Measurements from ENCODE around the gene RPS10.
"Not testable (repeated sequence)": the region's sequence is repeated elsewhere in the genome, so short reads cannot be mapped to it uniquely, and the experiment has no call there.

The RPS10 gene

DNA sequence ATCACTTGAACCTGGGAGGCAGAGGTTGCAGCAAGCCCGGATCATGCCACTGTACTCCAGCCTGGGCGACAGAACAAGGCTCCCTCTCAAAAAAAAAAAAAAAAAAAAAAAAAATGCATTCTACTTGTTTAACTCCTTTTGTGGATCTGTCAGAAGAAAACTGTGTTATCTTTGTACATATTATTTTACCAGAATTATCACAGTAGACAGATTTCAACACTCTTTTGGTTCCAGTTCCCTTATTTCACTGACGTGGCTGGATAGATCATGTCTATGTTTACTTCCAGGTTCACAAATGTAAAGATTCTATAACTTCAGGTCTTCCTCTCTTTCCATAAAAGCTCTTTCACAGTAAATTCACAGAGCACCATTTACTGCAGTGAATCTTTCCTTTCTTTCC is 51.8 kb downstream of the RPS10 start:
- no peak overlapping the region for H4K8ac ChIP-seq (ENCODE audit: low read depth, low read length)
- no peak overlapping the region for H3K56ac ChIP-seq (ENCODE audit: low read length)
- DNase-seq, result no peak
- no peak overlapping the region for H3K27ac ChIP-seq (ENCODE audit: low read depth, low read length)
- H4K5ac ChIP-seq (ENCODE audit: low read length), result no peak overlapping the region
- H3K27me3 ChIP-seq (ENCODE audit: insufficient read depth, low read length, poor library complexity), result no peaks in the 10 kb centered on the region
- H3K4me3 ChIP-seq (ENCODE audit: low read length), result no peak overlapping the region
- no peak overlapping the region for H2BK5ac ChIP-seq (ENCODE audit: low read length)
- H3K79me1 ChIP-seq (ENCODE audit: low read length), result peaks cover 15% of the 10 kb centered on the region
- no peak overlapping the region for H3K9ac ChIP-seq (ENCODE audit: low read length)
- H3K23ac ChIP-seq (ENCODE audit: low read length), result no peak overlapping the region
- H3K4me1 ChIP-seq (ENCODE audit: control insufficient read depth, low read depth, low read length), result peaks cover 5% of the 10 kb centered on the region
- WGBS (ENCODE audit: extremely low coverage, insufficient coverage, low lambda C conversion rate), result no CpG with 5 or more reads among the region's 3 CpGs
- no peak overlapping the region for H3K4me2 ChIP-seq (ENCODE audit: low read length)
- H3K36me3 ChIP-seq (ENCODE audit: control insufficient read depth, insufficient read depth, low read length), result no peaks in the 10 kb centered on the region
- H2BK15ac ChIP-seq (replicated peaks; ENCODE audit: low read depth), result no peak overlapping the region
- peaks cover 26% of the 10 kb centered on the region for H3K79me2 ChIP-seq (ENCODE audit: control insufficient read depth, insufficient read depth, low read length)
- no peak overlapping the region for H2BK120ac ChIP-seq (ENCODE audit: low read depth, low read length)
- H2AK5ac ChIP-seq (ENCODE audit: low read length), result no peak overlapping the region
- no peak overlapping the region for H3K4ac ChIP-seq (ENCODE audit: low read depth, low read length)
- no peak overlapping the region for H3K18ac ChIP-seq (ENCODE audit: low read length)

- Histone ChIP-seq H3K79me1 (ENCODE audit: low read length) (peaks cover 12% of the 10 kb centered on the region), H3K4me1 (ENCODE audit: control insufficient read depth, low read depth, low read length) (peaks cover 5% of the 10 kb centered on the region), H4K8ac (ENCODE audit: low read depth, low read length) (no peak overlapping the region), H3K56ac (ENCODE audit: low read length) (no peak overlapping the region), H2BK5ac (ENCODE audit: low read length) (no peak overlapping the region), H3K18ac (ENCODE audit: low read length) (no peak overlapping the region), H3K4me3 (ENCODE audit: low read length) (no peak overlapping the region), H3K9ac (ENCODE audit: low read length) (no peak overlapping the region), H2BK120ac (ENCODE audit: low read depth, low read length) (no peak overlapping the region), H3K36me3 (ENCODE audit: control insufficient read depth, insufficient read depth, low read length) (no peaks in the 10 kb centered on the region), H2BK15ac (replicated peaks; ENCODE audit: low read depth) (no peak overlapping the region), H3K79me2 (ENCODE audit: control insufficient read depth, insufficient read depth, low read length) (peaks cover 22% of the 10 kb centered on the region), H4K5ac (ENCODE audit: low read length) (no peak overlapping the region), H3K4me2 (ENCODE audit: low read length) (no peak overlapping the region), H3K27ac (ENCODE audit: low read depth, low read length) (no peak overlapping the region), H3K27me3 (ENCODE audit: insufficient read depth, low read length, poor library complexity) (no peaks in the 10 kb centered on the region), H3K4ac (ENCODE audit: low read depth, low read length) (no peak overlapping the region), H2AK5ac (ENCODE audit: low read length) (no peak overlapping the region), H3K23ac (ENCODE audit: low read length) (no peak overlapping the region)
- no peak for DNase-seq
- WGBS (ENCODE audit: extremely low coverage, insufficient coverage, low lambda C conversion rate), result no CpG with 5 or more reads among the region's 5 CpGs
Observed at GRCh38 chr6:34373511-34373910, 52.4 kb downstream of the RPS10 start.

DNA sequence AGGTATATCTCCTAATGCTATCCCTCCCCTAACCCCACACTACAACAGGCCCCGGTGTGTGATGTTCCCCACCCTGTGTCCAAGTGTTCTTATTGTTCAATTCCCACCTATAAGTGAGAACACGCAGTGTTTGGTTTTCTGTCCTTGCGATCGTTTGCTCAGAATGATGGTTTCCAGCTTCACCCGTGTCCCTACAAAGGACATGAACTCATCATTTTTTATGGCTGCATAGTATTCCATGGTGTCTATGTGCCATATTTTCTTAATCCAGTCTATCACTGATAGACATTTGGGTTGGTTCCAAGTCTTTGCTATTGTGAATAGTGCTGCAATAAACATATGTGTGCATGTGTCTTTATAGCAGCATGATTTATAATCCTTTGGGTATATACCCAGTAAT is 54.0 kb downstream of the RPS10 start:
- not testable (repeated sequence) for H3K4me2 ChIP-seq (ENCODE audit: low read length); H3K4me1 ChIP-seq (ENCODE audit: control insufficient read depth, low read depth, low read length); H3K23ac ChIP-seq (ENCODE audit: low read length); H2AK5ac ChIP-seq (ENCODE audit: low read length); H2BK120ac ChIP-seq (ENCODE audit: low read depth, low read length); H2BK5ac ChIP-seq (ENCODE audit: low read length); H3K36me3 ChIP-seq (ENCODE audit: control insufficient read depth, insufficient read depth, low read length); H3K9ac ChIP-seq (ENCODE audit: low read length); H3K27ac ChIP-seq (ENCODE audit: low read depth, low read length); H3K56ac ChIP-seq (ENCODE audit: low read length); H4K8ac ChIP-seq (ENCODE audit: low read depth, low read length); H4K5ac ChIP-seq (ENCODE audit: low read length); DNase-seq; H3K4ac ChIP-seq (ENCODE audit: low read depth, low read length); H3K27me3 ChIP-seq (ENCODE audit: insufficient read depth, low read length, poor library complexity); H3K4me3 ChIP-seq (ENCODE audit: low read length); H2BK15ac ChIP-seq (replicated peaks; ENCODE audit: low read depth); H3K18ac ChIP-seq (ENCODE audit: low read length)
- Histone ChIP-seq H3K79me1 (ENCODE audit: low read length) (peaks cover 12% of the 10 kb centered on the region), H3K79me2 (ENCODE audit: control insufficient read depth, insufficient read depth, low read length) (peaks cover 17% of the 10 kb centered on the region)
- WGBS (ENCODE audit: extremely low coverage, insufficient coverage, low lambda C conversion rate), result no CpG with 5 or more reads among the region's 5 CpGs

GRCh38 chr6:34370361-34370760 is 55.5 kb downstream of the RPS10 start:
- Histone ChIP-seq H2BK120ac (ENCODE audit: low read depth, low read length) (no peak overlapping the region), H3K4me1 (ENCODE audit: control insufficient read depth, low read depth, low read length) (no peaks in the 10 kb centered on the region), H3K27me3 (ENCODE audit: insufficient read depth, low read length, poor library complexity) (no peaks in the 10 kb centered on the region), H3K56ac (ENCODE audit: low read length) (no peak overlapping the region), H3K4me2 (ENCODE audit: low read length) (no peak overlapping the region), H2BK15ac (replicated peaks; ENCODE audit: low read depth) (no peak overlapping the region), H3K23ac (ENCODE audit: low read length) (no peak overlapping the region), H2AK5ac (ENCODE audit: low read length) (no peak overlapping the region), H4K8ac (ENCODE audit: low read depth, low read length) (no peak overlapping the region), H3K4ac (ENCODE audit: low read depth, low read length) (no peak overlapping the region), H3K4me3 (ENCODE audit: low read length) (no peak overlapping the region), H3K9ac (ENCODE audit: low read length) (no peak overlapping the region), H3K27ac (ENCODE audit: low read depth, low read length) (no peak overlapping the region), H3K79me1 (ENCODE audit: low read length) (peaks cover 4% of the 10 kb centered on the region), H3K79me2 (ENCODE audit: control insufficient read depth, insufficient read depth, low read length) (peaks cover 6% of the 10 kb centered on the region), H3K18ac (ENCODE audit: low read length) (no peak overlapping the region), H2BK5ac (ENCODE audit: low read length) (no peak overlapping the region), H4K5ac (ENCODE audit: low read length) (no peak overlapping the region), H3K36me3 (ENCODE audit: control insufficient read depth, insufficient read depth, low read length) (no peaks in the 10 kb centered on the region)
- no peak for DNase-seq
- WGBS (ENCODE audit: extremely low coverage, insufficient coverage, low lambda C conversion rate), result no CpG with 5 or more reads among the region's 5 CpGs

GRCh38 chr6:34369385-34369784 is 56.5 kb downstream of the RPS10 start:
- Histone ChIP-seq H3K4me1 (ENCODE audit: control insufficient read depth, low read depth, low read length) (no peaks in the 10 kb centered on the region), H4K8ac (ENCODE audit: low read depth, low read length) (no peak overlapping the region), H2AK5ac (ENCODE audit: low read length) (no peak overlapping the region), H4K5ac (ENCODE audit: low read length) (no peak overlapping the region), H3K36me3 (ENCODE audit: control insufficient read depth, insufficient read depth, low read length) (no peaks in the 10 kb centered on the region), H3K4me3 (ENCODE audit: low read length) (no peak overlapping the region), H3K4me2 (ENCODE audit: low read length) (no peak overlapping the region), H3K79me2 (ENCODE audit: control insufficient read depth, insufficient read depth, low read length) (peaks cover 8% of the 10 kb centered on the region), H3K18ac (ENCODE audit: low read length) (no peak overlapping the region), H2BK120ac (ENCODE audit: low read depth, low read length) (no peak overlapping the region), H3K23ac (ENCODE audit: low read length) (no peak overlapping the region), H3K56ac (ENCODE audit: low read length) (no peak overlapping the region), H3K9ac (ENCODE audit: low read length) (no peak overlapping the region), H2BK15ac (replicated peaks; ENCODE audit: low read depth) (no peak overlapping the region), H3K27me3 (ENCODE audit: insufficient read depth, low read length, poor library complexity) (no peaks in the 10 kb centered on the region), H3K79me1 (ENCODE audit: low read length) (peaks cover 5% of the 10 kb centered on the region), H3K27ac (ENCODE audit: low read depth, low read length) (no peak overlapping the region), H2BK5ac (ENCODE audit: low read length) (no peak overlapping the region), H3K4ac (ENCODE audit: low read depth, low read length) (no peak overlapping the region)
- WGBS (ENCODE audit: extremely low coverage, insufficient coverage, low lambda C conversion rate), result no CpG with 5 or more reads among the region's 4 CpGs
- DNase-seq, result no peak
